ENCODE data around the gene ZNF592. TPM values are rescaled to one million over a fixed set of nuclear protein-coding genes. Genes with fewer than 3 reads are reported as not detected.

The ZNF592 gene
- total and polyA plus RNA-seq, 3 donors from 2014 or later: 36.7 to 40.8 (median 39.6) TPM

DNA sequence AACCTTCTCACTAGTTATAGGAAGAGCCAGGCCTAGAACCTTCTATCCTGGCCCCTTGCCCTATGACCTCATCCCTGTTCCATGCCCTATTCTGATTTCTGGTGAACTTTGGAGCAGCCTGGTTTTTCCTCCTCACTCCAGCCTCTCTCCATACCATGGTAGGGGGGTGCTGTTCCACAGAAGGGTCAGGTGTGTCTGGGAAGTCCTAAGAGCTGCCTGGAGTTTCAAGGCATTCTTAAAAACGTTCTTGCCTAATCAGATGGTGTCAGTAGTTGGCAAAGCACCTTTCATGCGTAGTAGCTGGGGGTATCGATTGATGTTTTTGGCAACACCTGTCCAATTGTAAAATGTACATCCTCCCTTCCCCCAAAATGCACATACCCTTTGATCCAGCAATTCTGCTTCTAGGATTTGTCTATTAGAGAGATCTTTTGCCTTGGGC lies 52.0 kb downstream of the ZNF592 start:
- intact Hi-C loops (cut with DNase I; ENCODE audit: low total_unique reads): no loop called here
- Histone ChIP-seq H3K27me3 (no peaks in the 10 kb centered on the region), H3K9me3 (no peaks in the 10 kb centered on the region), H3K27ac (no peak overlapping the region), H3K4me3 (no peak overlapping the region), H3K4me1 (no peaks in the 10 kb centered on the region), H3K36me3 (ENCODE audit: low read depth, missing control alignments) (no peaks in the 10 kb centered on the region)
- no peak for DNase-seq
- 86 to 90% methylated on average over 3 of the region's 3 CpGs for WGBS, 2 donors
- TF ChIP-seq, protein P1, sequence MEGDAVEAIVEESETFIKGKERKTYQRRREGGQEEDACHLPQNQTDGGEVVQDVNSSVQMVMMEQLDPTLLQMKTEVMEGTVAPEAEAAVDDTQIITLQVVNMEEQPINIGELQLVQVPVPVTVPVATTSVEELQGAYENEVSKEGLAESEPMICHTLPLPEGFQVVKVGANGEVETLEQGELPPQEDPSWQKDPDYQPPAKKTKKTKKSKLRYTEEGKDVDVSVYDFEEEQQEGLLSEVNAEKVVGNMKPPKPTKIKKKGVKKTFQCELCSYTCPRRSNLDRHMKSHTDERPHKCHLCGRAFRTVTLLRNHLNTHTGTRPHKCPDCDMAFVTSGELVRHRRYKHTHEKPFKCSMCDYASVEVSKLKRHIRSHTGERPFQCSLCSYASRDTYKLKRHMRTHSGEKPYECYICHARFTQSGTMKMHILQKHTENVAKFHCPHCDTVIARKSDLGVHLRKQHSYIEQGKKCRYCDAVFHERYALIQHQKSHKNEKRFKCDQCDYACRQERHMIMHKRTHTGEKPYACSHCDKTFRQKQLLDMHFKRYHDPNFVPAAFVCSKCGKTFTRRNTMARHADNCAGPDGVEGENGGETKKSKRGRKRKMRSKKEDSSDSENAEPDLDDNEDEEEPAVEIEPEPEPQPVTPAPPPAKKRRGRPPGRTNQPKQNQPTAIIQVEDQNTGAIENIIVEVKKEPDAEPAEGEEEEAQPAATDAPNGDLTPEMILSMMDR (IDR thresholded peaks at IDR 0.05): no peak
- TF ChIP-seq POLR2A (IDR thresholded peaks at IDR 0.05): no peak

DNA sequence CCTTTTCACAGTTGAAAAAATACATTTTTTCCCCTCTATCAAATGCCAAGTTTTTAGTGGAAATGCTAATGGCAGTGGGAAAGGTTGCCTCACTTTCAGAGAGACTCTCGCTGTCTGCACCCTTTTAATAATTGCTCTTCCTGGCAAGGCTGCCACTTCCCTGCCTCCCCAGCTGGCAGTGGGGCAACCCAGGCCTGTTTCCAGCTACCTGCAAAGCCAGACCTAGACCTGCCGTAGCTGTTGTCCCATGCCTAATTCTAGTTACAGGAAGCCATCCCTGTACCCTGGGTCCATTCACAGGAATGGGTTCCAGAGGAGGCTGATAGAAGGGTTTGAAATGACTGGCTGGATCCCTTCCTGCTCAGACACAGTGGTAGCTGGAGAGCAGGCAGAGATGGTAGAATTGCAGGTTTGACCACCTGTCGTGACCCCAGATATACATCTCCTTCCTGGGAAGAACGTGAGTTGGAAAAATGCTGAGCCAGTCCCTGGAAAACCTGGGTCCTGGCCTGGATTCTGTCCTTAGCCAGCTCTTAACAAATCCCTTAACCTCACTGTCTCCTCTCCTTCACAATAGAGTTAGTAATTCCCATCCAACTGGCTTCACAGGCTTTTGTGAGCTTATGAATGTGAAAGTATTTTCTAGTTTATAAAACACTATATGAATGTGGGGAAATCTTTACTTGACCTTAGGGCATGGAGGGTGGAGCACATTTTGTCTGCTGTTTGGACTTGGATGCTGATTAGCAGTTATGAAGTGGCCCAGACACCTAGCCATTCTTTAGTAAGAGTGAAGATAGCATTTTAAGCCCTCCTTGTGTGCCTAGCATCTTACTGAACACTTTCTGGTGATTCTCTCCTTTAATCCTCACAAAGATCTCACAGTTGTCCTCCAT lies 55.9 kb downstream of the ZNF592 start:
- DNase-seq: no peak
- intact Hi-C loops (cut with DNase I; ENCODE audit: low total_unique reads): no loop called here
- Histone ChIP-seq H3K4me1 (no peaks in the 10 kb centered on the region), H3K9me3 (no peaks in the 10 kb centered on the region), H3K36me3 (ENCODE audit: low read depth, missing control alignments) (no peaks in the 10 kb centered on the region), H3K27me3 (no peaks in the 10 kb centered on the region), H3K4me3 (no peak overlapping the region), H3K27ac (no peak overlapping the region)
- TF ChIP-seq POLR2A (IDR thresholded peaks at IDR 0.05): no peak
- TF ChIP-seq, protein P1 (IDR thresholded peaks at IDR 0.05): no peak
- WGBS, 2 donors: 81 to 82% methylated on average over 4 of the region's 4 CpGs

DNA sequence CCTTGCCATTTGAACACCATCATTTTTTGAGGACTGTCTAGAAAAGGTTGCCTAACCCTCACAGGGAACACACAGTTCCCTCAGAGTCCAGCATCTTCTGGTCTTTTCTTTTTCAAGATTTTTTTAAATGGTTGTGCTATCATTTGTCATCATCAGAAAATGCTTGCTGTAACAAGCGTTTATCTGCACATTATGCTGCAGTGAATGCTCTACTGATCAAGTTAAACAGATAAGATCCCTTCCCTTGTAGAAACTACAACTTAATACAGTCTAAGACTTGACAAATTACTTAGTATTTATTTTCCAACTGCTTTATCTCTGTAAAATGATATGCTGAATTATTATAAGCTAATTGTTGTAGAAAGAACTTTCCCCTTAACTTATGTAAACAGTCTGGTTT lies 56.8 kb downstream of the ZNF592 start:
- DNase-seq: no peak
- H3K4me1 ChIP-seq: no peaks in the 10 kb centered on the region
- 60 to 65% methylated on average over 1 of the region's 1 CpG for WGBS, 2 donors
- H3K36me3 ChIP-seq (ENCODE audit: low read depth, missing control alignments): no peaks in the 10 kb centered on the region
- no peaks in the 10 kb centered on the region for H3K27me3 ChIP-seq
- H3K9me3 ChIP-seq: no peaks in the 10 kb centered on the region
- intact Hi-C loops (cut with DNase I; ENCODE audit: low total_unique reads): no loop called here
- TF ChIP-seq, protein P1 (IDR thresholded peaks at IDR 0.05): no peak
- no peak for TF ChIP-seq POLR2A (IDR thresholded peaks at IDR 0.05)
- no peak overlapping the region for H3K4me3 ChIP-seq
- no peak overlapping the region for H3K27ac ChIP-seq

DNA sequence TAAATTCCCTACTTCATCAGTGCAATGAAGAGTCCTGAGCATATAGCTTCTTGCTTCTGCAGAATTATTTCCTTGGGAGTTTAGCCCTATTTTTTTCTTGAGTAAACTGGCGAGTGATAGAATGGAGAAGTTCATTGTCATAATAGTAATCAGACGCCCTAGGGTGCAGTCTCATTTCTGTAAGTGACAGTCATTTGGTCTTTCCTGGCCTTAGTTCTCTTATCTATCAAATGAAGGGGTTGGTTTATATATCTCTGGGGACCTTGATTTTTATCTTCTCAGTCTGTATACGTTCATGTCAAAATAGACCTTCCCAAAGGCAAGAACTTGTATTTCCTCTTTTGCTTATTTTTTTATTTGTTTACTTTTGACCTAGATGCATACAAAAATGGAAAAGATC lies 58.8 kb downstream of the ZNF592 start:
- Histone ChIP-seq H3K9me3 (no peaks in the 10 kb centered on the region), H3K4me3 (no peak overlapping the region), H3K36me3 (ENCODE audit: low read depth, missing control alignments) (no peaks in the 10 kb centered on the region), H3K27me3 (no peaks in the 10 kb centered on the region), H3K4me1 (no peaks in the 10 kb centered on the region), H3K27ac (no peak overlapping the region)
- DNase-seq: no peak
- TF ChIP-seq, protein P1 (IDR thresholded peaks at IDR 0.05): no peak
- TF ChIP-seq POLR2A (IDR thresholded peaks at IDR 0.05): no peak
- 82 to 88% methylated on average over 3 of the region's 3 CpGs for WGBS, 2 donors
- intact Hi-C loops (cut with DNase I; ENCODE audit: low total_unique reads): no loop called here

All from testis (tissue), 3 donors.